Smooth muscle cell (in vitro differentiated cells): ENCODE data around the gene RAB1A. TPM values are rescaled to one million over a fixed set of nuclear protein-coding genes. Genes with fewer than 3 reads are reported as not detected.

Experiments
- DNase-seq: peaks from one replicate; lab custom pipeline; 2025; ENCODE audit not compliant: unreplicated experiment; lab: John Stamatoyannopoulos, UW
- H2AFZ ChIP-seq: fragments of 200-600 bp; sonication (generic); 2 replicates; pipeline ENCODE4 v1.6.0; 2016; ENCODE audit warnings: antibody characterized with exemption, low read depth, mild to moderate bottlenecking
- H3F3A ChIP-seq: fragments of 200-600 bp; sonication (generic); 2 replicates; pipeline ENCODE4 v1.6.0; 2017; ENCODE audit warnings: antibody characterized with exemption, low read depth
- H3K27ac ChIP-seq: fragments of 200-600 bp; sonication (generic); 2 replicates; pipeline ENCODE4 v1.5.1; 2016; ENCODE audit warnings: low read depth, mild to moderate bottlenecking
- H3K27me3 ChIP-seq: fragments of 200-600 bp; sonication (generic); 2 replicates; pipeline ENCODE4 v1.6.1; 2016; ENCODE audit warnings: low read depth, mild to moderate bottlenecking
- H3K36me3 ChIP-seq: fragments of 200-600 bp; sonication (generic); 2 replicates; pipeline ENCODE4 v1.5.1; 2016; ENCODE audit warnings: low read depth
- H3K4me1 ChIP-seq: fragments of 200-600 bp; sonication (generic); 2 replicates; pipeline ENCODE4 v1.5.1; 2016; ENCODE audit warnings: low read depth
- H3K4me2 ChIP-seq: fragments of 200-600 bp; sonication (generic); 2 replicates; pipeline ENCODE4 v1.6.0; 2016; ENCODE audit warnings: mild to moderate bottlenecking
- H3K4me3 ChIP-seq: fragments of 200-600 bp; sonication (generic); 2 replicates; pipeline ENCODE4 v1.5.1; 2016; ENCODE audit warnings: mild to moderate bottlenecking
- H3K79me2 ChIP-seq: fragments of 200-600 bp; sonication (generic); 2 replicates; pipeline ENCODE4 v1.6.0; 2016; ENCODE audit warnings: low read depth, mild to moderate bottlenecking
- H3K9ac ChIP-seq: fragments of 200-600 bp; sonication (generic); 2 replicates; pipeline ENCODE4 v1.6.0; 2016; ENCODE audit warnings: low read depth
- H3K9me3 ChIP-seq: fragments of 200-600 bp; sonication (generic); replicated peaks from 2 replicates; pipeline ENCODE4 v1.5.1; 2016; ENCODE audit warnings: low read depth
- H4K20me1 ChIP-seq: fragments of 200-600 bp; sonication (generic); 2 replicates; pipeline ENCODE4 v1.6.0; 2016; ENCODE audit warnings: low read depth
- WGBS: methylation state at CpG from one replicate; pipeline ENCODE4 v1.1.7; 2016; ENCODE audit warnings: low lambda C conversion rate; 5-methylcytosine and 5-hydroxymethylcytosine counted together
- polyA plus RNA-seq: library from polyadenylated mRNA; unstranded; fragments of >200 nt; fragmentation: Nextera tagmentation; extraction: Ambion mirVana; gene quantifications from 2 replicates; pipeline ENCODE4 v1.2.1, GENCODE V29; 2016
- total RNA-seq: library from RNA; depleted of rRNA; stranded (reverse); fragments of >200 nt; gene quantifications from 2 replicates; pipeline ENCODE4 v1.2.3, GENCODE V29; 2014
- TF ChIP-seq, protein P1 (sequence below): fragments of 200-600 bp; sonication (generic); IDR thresholded peaks from 2 replicates; pipeline ENCODE4 v1.5.1; 2017; ENCODE audit warnings: borderline replicate concordance, mild to moderate bottlenecking, antibody characterized with exemption; ENCODE audit not compliant: insufficient read depth, poor library complexity, severe bottlenecking

Gene RAB1A
- total and polyA plus RNA-seq, 2 experiments from 2014 or later = 250 to 361 TPM

DNA sequence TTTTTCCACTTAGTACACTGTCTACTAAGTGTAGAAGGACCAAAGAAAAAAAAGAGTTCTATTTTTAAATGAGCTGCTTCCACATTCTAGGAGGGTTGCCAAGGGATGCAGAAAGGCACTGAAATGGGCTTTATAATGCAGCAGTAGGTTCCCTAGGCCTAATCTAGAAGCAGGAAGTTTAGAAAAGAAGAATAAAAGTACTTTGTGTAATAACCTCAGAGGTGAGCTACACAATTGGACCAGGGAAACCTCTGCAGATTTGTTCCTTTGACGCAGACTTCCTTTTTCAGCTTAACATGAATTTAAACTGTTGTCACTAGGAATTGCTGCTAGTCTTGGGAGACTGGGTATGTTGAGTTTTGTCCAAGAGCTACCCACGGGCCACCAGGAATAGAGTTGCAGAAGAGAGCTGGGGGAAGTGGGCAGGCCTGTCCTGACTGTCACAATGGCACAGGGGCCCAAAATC, 34.6 kb upstream of the RAB1A start:
- Histone ChIP-seq H3K27me3 (no peaks in the 10 kb centered on the region), H3K4me2 (no peak overlapping the region), H3K4me3 (no peak overlapping the region), H3K79me2 (no peaks in the 10 kb centered on the region), H3K9ac (no peak overlapping the region), H3K27ac (no peak overlapping the region), H3K36me3 (no peaks in the 10 kb centered on the region), H3K4me1 (no peaks in the 10 kb centered on the region), H3K9me3 (no peaks in the 10 kb centered on the region), H3F3A (no peaks in the 10 kb centered on the region), H2AFZ (no peak overlapping the region), H4K20me1 (no peaks in the 10 kb centered on the region)
- TF ChIP-seq, protein P1, sequence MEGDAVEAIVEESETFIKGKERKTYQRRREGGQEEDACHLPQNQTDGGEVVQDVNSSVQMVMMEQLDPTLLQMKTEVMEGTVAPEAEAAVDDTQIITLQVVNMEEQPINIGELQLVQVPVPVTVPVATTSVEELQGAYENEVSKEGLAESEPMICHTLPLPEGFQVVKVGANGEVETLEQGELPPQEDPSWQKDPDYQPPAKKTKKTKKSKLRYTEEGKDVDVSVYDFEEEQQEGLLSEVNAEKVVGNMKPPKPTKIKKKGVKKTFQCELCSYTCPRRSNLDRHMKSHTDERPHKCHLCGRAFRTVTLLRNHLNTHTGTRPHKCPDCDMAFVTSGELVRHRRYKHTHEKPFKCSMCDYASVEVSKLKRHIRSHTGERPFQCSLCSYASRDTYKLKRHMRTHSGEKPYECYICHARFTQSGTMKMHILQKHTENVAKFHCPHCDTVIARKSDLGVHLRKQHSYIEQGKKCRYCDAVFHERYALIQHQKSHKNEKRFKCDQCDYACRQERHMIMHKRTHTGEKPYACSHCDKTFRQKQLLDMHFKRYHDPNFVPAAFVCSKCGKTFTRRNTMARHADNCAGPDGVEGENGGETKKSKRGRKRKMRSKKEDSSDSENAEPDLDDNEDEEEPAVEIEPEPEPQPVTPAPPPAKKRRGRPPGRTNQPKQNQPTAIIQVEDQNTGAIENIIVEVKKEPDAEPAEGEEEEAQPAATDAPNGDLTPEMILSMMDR = no peak
- 85% methylated on average over 2 of the region's 2 CpGs for WGBS
- no peak for DNase-seq

GRCh38 chr2:65161551-65162100, 31.7 kb upstream of the RAB1A start:
- H3K27me3 ChIP-seq = no peaks in the 10 kb centered on the region
- TF ChIP-seq, protein P1 = no peak
- H3K79me2 ChIP-seq = no peaks in the 10 kb centered on the region
- no peak overlapping the region for H2AFZ ChIP-seq
- no peaks in the 10 kb centered on the region for H3K36me3 ChIP-seq
- no peak for DNase-seq
- no peaks in the 10 kb centered on the region for H3K4me1 ChIP-seq
- H3K9me3 ChIP-seq = no peaks in the 10 kb centered on the region
- no peaks in the 10 kb centered on the region for H3F3A ChIP-seq
- WGBS = 83% methylated on average over 9 of the region's 9 CpGs
- H3K9ac ChIP-seq = no peak overlapping the region
- H4K20me1 ChIP-seq = no peaks in the 10 kb centered on the region
- no peak overlapping the region for H3K4me3 ChIP-seq
- no peak overlapping the region for H3K4me2 ChIP-seq
- H3K27ac ChIP-seq = no peak overlapping the region

- H3K27me3 ChIP-seq = no peaks in the 10 kb centered on the region
- no peak overlapping the region for H3K4me3 ChIP-seq
- no peaks in the 10 kb centered on the region for H3F3A ChIP-seq
- TF ChIP-seq, protein P1 = no peak
- H4K20me1 ChIP-seq = no peaks in the 10 kb centered on the region
- no peaks in the 10 kb centered on the region for H3K79me2 ChIP-seq
- no peak overlapping the region for H3K9ac ChIP-seq
- no peak overlapping the region for H3K4me2 ChIP-seq
- H2AFZ ChIP-seq = no peak overlapping the region
- DNase-seq = no peak
- 86% methylated on average over 2 of the region's 2 CpGs for WGBS
- H3K4me1 ChIP-seq = no peaks in the 10 kb centered on the region
- no peaks in the 10 kb centered on the region for H3K36me3 ChIP-seq
- H3K27ac ChIP-seq = no peak overlapping the region
- H3K9me3 ChIP-seq = no peaks in the 10 kb centered on the region
Observed at GRCh38 chr2:65159906-65160305, 30.0 kb upstream of the RAB1A start.

- H3K4me2 ChIP-seq = no peak overlapping the region
- TF ChIP-seq, protein P1 = no peak
- H3K27me3 ChIP-seq = no peaks in the 10 kb centered on the region
- no peaks in the 10 kb centered on the region for H3K4me1 ChIP-seq
- H3K79me2 ChIP-seq = no peaks in the 10 kb centered on the region
- no peak overlapping the region for H3K27ac ChIP-seq
- no peak for DNase-seq
- H4K20me1 ChIP-seq = no peaks in the 10 kb centered on the region
- no peaks in the 10 kb centered on the region for H3F3A ChIP-seq
- H2AFZ ChIP-seq = no peak overlapping the region
- H3K9me3 ChIP-seq = no peaks in the 10 kb centered on the region
- H3K4me3 ChIP-seq = no peak overlapping the region
- 94% methylated on average over 6 of the region's 6 CpGs for WGBS
- H3K36me3 ChIP-seq = no peaks in the 10 kb centered on the region
- no peak overlapping the region for H3K9ac ChIP-seq
Observed at GRCh38 chr2:65159261-65159660, 29.4 kb upstream of the RAB1A start.
